BJ (cell line): ENCODE results near the gene PHGDH. TPM values are rescaled to one million over a fixed set of nuclear protein-coding genes. Genes with fewer than 3 reads are reported as not detected.

ENCODE experiments used
- CTCF ChIA-PET: fragments of 350-600 bp; formaldehyde crosslinking; extraction: SDS; loops from one replicate; lab custom pipeline; 2021; ENCODE audit warnings: antibody characterized with exemption, inconsistent platforms; lab: Yijun Ruan, JAX
- POLR2A ChIA-PET: fragments of 300-600 bp; sonication (Branson Sonifier 250); formaldehyde crosslinking; extraction: SDS; loops from one replicate; lab custom pipeline; 2021; ENCODE audit warnings: antibody characterized with exemption; lab: Charles Lee
- DNase-seq: peaks from one replicate; pipeline ENCODE4 v3.0.0-alpha.2; 2011; ENCODE audit warnings: low read depth
- H3K27me3 ChIP-seq: 2 replicates; pipeline ENCODE4 v1.6.0; 2011; ENCODE audit warnings: low read length; ENCODE audit not compliant: control insufficient read depth, insufficient read depth
- H3K36me3 ChIP-seq: 2 replicates; pipeline ENCODE4 v1.5.1; 2011; ENCODE audit warnings: low read length; ENCODE audit not compliant: control insufficient read depth, insufficient read depth
- H3K4me3 ChIP-seq: 2 replicates; pipeline ENCODE4 v1.5.1; 2011; ENCODE audit warnings: low read depth, mild to moderate bottlenecking, control low read depth, low read length
- polyA plus RNA-seq: library from polyadenylated mRNA; depleted of rRNA; stranded (reverse); fragments of >200 nt; gene quantifications from 2 replicates; pipeline ENCODE4 v1.2.3, GENCODE V29; 2011
- TF ChIP-seq, protein P1 (sequence below): IDR thresholded peaks from 2 replicates; pipeline ENCODE4 v1.5.1; 2011; ENCODE audit warnings: low read depth, mild to moderate bottlenecking, control low read depth, inconsistent platforms, low read length, moderate library complexity; ENCODE audit not compliant: insufficient read depth

The PHGDH gene
- polyA plus RNA-seq, 1 experiment: 287 TPM

DNA sequence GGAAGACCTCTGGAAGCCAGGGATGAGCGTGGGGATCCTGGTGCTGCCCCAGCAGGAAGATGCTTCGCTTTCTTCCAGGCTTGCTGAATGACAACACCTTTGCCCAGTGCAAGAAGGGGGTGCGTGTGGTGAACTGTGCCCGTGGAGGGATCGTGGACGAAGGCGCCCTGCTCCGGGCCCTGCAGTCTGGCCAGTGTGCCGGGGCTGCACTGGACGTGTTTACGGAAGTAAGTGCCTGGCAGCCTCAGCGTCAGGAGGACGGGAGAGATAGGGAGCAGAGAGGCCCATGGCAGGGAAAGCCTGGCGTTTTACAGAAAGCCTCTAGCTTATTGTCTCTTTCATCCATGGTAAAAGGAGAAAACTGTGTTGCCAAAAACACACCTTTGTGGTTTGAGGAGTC, 23.5 kb downstream of the PHGDH start:
- ChIA-PET POLR2A (no interaction called here), CTCF (interaction anchor here (1.3 to 1.7 kb wide), 2 partner anchors 9 to 124 kb away, joined by 4 to 9 read pairs; no protein-coding TSS in a partner anchor)
- TF ChIP-seq, protein P1, sequence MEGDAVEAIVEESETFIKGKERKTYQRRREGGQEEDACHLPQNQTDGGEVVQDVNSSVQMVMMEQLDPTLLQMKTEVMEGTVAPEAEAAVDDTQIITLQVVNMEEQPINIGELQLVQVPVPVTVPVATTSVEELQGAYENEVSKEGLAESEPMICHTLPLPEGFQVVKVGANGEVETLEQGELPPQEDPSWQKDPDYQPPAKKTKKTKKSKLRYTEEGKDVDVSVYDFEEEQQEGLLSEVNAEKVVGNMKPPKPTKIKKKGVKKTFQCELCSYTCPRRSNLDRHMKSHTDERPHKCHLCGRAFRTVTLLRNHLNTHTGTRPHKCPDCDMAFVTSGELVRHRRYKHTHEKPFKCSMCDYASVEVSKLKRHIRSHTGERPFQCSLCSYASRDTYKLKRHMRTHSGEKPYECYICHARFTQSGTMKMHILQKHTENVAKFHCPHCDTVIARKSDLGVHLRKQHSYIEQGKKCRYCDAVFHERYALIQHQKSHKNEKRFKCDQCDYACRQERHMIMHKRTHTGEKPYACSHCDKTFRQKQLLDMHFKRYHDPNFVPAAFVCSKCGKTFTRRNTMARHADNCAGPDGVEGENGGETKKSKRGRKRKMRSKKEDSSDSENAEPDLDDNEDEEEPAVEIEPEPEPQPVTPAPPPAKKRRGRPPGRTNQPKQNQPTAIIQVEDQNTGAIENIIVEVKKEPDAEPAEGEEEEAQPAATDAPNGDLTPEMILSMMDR: no peak
- H3K36me3 ChIP-seq: peaks cover 54% of the 10 kb centered on the region
- H3K27me3 ChIP-seq: no peaks in the 10 kb centered on the region
- DNase-seq: no peak
- no peak overlapping the region for H3K4me3 ChIP-seq

GRCh38 chr1:119736649-119737039, 24.9 kb downstream of the PHGDH start:
- Histone ChIP-seq H3K27me3 (no peaks in the 10 kb centered on the region), H3K36me3 (peaks cover 57% of the 10 kb centered on the region), H3K4me3 (no peak overlapping the region)
- TF ChIP-seq, protein P1: no peak
- ChIA-PET CTCF (no interaction called here), POLR2A (no interaction called here)
- no peak for DNase-seq

DNA sequence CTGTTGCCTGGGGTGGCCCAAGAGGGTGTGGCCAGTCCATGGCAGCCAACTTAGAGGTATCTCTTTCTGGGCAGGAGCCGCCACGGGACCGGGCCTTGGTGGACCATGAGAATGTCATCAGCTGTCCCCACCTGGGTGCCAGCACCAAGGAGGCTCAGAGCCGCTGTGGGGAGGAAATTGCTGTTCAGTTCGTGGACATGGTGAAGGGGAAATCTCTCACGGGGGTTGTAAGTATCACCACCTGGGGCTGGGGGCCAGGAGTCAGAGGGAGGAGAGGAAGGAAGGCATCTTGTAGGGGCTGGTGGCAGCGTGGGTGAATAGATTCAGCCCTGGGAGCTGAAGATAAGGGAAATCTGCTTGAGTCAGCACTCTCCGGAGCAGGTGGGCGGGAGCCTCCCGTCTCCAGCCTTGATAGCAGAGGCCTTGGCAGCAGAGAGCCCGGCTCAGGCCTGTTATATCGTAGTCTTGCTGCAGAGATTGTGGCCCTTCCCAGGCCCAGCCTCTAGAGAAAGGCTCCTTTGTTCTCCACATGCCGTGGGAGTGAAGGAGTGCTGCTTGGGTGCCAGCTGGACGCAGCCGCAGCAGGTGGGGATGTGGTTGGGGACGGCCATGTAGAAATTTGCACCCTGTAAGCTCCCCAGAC, 25.4 kb downstream of the PHGDH start:
- TF ChIP-seq, protein P1: no peak
- POLR2A ChIA-PET: no interaction called here
- Histone ChIP-seq H3K4me3 (no peak overlapping the region), H3K36me3 (peaks cover 58% of the 10 kb centered on the region), H3K27me3 (no peaks in the 10 kb centered on the region)
- no peak for DNase-seq
- CTCF ChIA-PET: interaction anchor here (0.9 kb wide), 1 partner anchor 10 kb away, joined by 3 read pairs; no protein-coding TSS in a partner anchor

DNA sequence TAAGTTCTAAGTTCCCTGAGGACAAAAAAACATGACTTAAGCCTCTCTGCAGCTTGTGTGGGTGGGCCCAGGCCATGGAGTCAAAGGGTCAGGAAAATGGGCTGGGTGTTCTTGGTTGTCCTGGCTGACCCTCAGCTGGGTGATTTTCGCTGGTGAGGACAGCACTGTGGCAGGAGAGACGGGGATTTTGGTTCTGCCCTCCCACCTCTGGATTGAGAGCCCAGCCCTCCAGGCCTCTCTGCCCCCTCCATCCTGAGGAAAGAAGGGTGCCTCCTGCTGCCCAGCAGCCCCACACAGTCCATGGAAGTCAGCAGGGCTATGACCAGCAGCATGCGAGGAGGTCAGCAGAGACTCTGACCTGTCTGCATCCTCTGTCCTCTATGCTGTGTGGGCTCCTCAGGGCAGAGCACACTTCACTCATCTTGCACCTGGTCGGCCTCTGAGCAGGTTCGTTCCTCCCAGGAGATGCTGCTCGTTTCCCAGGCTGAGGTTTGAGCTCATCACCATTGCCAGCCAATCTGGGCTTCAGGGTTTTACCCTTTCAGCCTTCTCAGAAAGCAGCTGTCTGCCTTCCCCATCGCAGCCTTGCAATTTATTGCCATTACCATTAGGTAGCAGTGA, 26.5 kb downstream of the PHGDH start:
- CTCF ChIA-PET: interaction anchor here (0.9 kb wide), 1 partner anchor 9 kb away, joined by 3 read pairs; no protein-coding TSS in a partner anchor
- Histone ChIP-seq H3K4me3 (no peak overlapping the region), H3K27me3 (no peaks in the 10 kb centered on the region), H3K36me3 (peaks cover 61% of the 10 kb centered on the region)
- TF ChIP-seq, protein P1: no peak
- POLR2A ChIA-PET: no interaction called here
- DNase-seq: no peak

DNA sequence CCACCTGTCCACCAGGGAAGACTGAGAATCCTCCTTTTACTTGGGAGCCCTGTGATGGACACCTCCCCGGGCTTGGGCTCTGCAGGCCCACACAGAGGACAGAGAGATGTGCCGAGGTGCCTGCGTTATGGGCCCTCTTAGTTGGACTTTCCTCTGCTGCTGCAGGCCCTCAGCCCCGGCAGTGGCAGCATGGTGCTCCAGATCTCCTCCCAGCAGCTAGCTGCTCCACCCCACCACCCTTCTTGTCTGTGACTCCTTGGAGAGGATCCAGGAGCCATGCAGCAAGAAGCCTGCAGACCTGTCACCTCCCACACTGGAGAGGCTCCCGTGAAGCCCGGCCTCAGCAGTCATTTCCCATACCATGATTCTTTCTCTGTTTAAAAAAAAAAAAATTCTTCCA, 27.4 kb downstream of the PHGDH start:
- no peak overlapping the region for H3K4me3 ChIP-seq
- ChIA-PET CTCF (interaction anchor here (0.7 kb wide), 1 partner anchor 1878 kb away, joined by 4 read pairs; no protein-coding TSS in a partner anchor), POLR2A (no interaction called here)
- H3K36me3 ChIP-seq: peaks cover 61% of the 10 kb centered on the region
- DNase-seq: no peak
- TF ChIP-seq, protein P1: no peak
- no peaks in the 10 kb centered on the region for H3K27me3 ChIP-seq
